ENCODE data around the gene ZNF654.
"Not testable (repeated sequence)": the region's sequence is repeated elsewhere in the genome, so short reads cannot be mapped to it uniquely, and the experiment has no call there.

Gene ZNF654

DNA sequence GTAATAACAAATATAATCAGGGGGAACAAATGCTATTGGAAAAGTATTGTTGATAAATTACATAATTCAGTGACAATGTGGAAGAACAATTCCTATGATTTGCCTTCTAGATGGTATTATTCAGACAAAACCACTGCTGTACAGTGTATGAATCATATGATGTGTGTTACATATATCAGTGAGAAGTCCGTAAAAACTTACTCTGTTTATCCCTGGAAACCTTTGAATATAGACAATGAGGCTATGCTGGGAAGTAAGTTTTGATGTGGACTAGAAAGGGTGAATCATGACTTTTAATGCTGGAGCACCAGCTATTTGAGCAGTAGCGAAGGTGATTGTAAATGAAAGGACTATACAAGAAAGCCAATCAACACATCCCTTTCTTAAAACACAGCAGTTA lies 108.6 kb downstream of the ZNF654 start:
- TF ChIP-seq CTCF (IDR thresholded peaks at IDR 0.05; ENCODE audit: extremely low read depth, missing control alignments) = no peak
- DNase-seq (ENCODE audit: low spot score) = no peak

DNA sequence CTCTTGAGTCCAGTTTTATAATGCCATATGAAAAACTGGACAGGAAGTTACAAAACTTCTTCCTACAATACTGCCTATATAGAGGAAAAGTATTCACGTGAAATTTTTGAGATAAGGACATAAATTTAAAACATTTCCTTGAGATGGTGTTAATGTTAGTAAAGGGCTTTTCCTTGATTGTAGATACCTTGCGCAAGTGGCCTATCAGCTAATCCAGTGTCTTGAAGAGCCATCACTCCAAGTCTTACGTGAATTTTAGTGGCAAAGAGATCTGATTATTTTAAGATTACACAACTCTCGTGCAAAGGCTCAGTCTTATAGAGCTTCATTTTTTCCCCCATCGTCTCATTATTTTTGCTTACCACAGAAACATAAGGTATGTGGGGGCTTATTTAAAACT lies 109.1 kb downstream of the ZNF654 start:
- DNase-seq (ENCODE audit: low spot score) = no peak
- TF ChIP-seq CTCF (IDR thresholded peaks at IDR 0.05; ENCODE audit: extremely low read depth, missing control alignments) = no peak

GRCh38 chr3:88180398-88180999 lies 121.4 kb downstream of the ZNF654 start:
- peak; percentile 40 for DNase-seq (ENCODE audit: low spot score)
- TF ChIP-seq CTCF (IDR thresholded peaks at IDR 0.05; ENCODE audit: extremely low read depth, missing control alignments) = peak; percentile 23

DNA sequence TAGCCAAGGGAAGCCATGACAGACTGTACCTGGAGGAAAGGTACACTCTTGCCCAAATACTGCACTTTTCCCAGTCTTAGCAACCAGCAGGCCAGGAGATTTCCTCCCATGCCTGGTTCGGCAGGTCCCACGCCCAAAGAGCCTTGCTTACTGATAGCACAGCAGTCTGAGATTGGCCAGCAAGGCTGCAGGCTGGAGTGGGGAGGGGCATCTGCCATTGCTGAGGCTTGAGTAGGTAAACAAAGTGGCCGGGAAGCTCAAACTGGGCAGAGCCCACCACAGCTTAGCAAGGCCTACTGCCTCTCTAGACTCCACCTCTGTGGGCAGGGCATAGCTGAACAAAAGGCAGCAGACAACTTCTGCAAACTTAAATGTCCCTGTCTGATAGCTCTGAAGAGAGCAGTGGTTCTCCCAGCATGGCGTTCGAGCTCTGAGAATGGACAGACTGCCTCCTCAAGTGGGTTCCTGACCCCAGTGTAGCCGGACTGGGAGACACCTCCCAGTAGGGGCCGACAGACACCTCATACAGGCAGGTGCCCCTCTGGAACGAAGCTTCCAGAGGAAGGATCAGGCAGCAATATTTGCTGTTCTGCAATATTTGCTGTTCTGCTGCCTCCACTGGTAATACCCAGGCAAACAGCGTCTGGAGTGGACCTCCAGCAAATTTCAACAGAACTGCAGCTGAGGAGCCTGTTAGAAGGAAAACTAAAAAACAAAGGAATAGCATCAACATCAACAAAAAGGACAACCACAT lies 123.3 kb downstream of the ZNF654 start:
- not testable (repeated sequence) for DNase-seq (ENCODE audit: low spot score)

DNA sequence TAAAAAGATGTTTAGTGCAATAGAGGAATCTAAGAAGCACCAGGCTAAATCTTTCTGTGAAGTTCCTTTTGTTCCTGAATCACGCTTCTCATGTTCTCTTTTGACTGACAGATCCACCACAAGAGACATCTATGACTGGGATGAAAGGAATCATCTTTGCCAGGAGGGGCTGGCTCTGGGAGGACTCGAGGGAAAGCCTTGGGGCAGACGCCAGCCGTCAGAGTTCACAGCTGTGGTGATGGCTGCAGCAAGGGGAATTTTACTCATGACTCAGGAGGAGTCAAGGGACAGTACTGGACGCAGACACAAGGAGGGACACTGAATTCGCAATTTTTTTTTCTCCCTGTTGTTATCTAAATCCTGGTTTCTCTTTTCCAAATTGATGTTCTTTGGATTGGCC lies 129.4 kb downstream of the ZNF654 start:
- no peak for TF ChIP-seq CTCF (IDR thresholded peaks at IDR 0.05; ENCODE audit: extremely low read depth, missing control alignments)
- no peak for DNase-seq (ENCODE audit: low spot score)

GRCh38 chr3:88189361-88189810 lies 130.3 kb downstream of the ZNF654 start:
- TF ChIP-seq CTCF (IDR thresholded peaks at IDR 0.05; ENCODE audit: extremely low read depth, missing control alignments) = no peak
- peak; percentile 25 for DNase-seq (ENCODE audit: low spot score)

- DNase-seq (ENCODE audit: low spot score) = no peak
- TF ChIP-seq CTCF (IDR thresholded peaks at IDR 0.05; ENCODE audit: extremely low read depth, missing control alignments) = no peak
These were observed 132.9 kb downstream of the ZNF654 start for GRCh38 chr3:88191872-88192409.
